HepG2 (cell line): ENCODE results near the gene ITGA7. TPM values are rescaled to one million over a fixed set of nuclear protein-coding genes. Genes with fewer than 3 reads are reported as not detected.
A peak's percentile ranks its signal among the peaks of the same experiment; 100 is the strongest.

Source experiments
- ARID2 ChIP-seq: sonication (generic); formaldehyde crosslinking; IDR thresholded peaks from 2 replicates; pipeline ENCODE4 v1.8.1; 2022; ENCODE audit warnings: mild to moderate bottlenecking, missing genetic modification reagents, borderline replicate concordance
- CBX5 ChIP-seq: sonication (generic); formaldehyde crosslinking; IDR thresholded peaks from 2 replicates; pipeline ENCODE4 v1.4.0; 2020; ENCODE audit warnings: missing genetic modification reagents, borderline replicate concordance
- EEA1 ChIP-seq: sonication (generic); formaldehyde crosslinking; IDR thresholded peaks from 2 replicates; pipeline ENCODE4 v1.5.1; 2020; ENCODE audit warnings: mild to moderate bottlenecking, missing genetic modification reagents, borderline replicate concordance
- ELF3 ChIP-seq: IDR thresholded peaks from 2 replicates; pipeline ENCODE4 v1.6.1; 2016; ENCODE audit warnings: missing genetic modification reagents, missing compliant biosample characterization
- HES4 ChIP-seq: sonication (generic); formaldehyde crosslinking; IDR thresholded peaks from 2 replicates; pipeline ENCODE4 v1.9.0; 2021; ENCODE audit warnings: mild to moderate bottlenecking, missing genetic modification reagents, borderline replicate concordance
- HIVEP1 ChIP-seq: sonication (generic); formaldehyde crosslinking; IDR thresholded peaks from 2 replicates; pipeline ENCODE4 v1.4.0; 2020; ENCODE audit warnings: mild to moderate bottlenecking, missing genetic modification reagents
- NFKBIZ ChIP-seq: IDR thresholded peaks from 2 replicates; pipeline ENCODE4 v1.6.1; 2018; ENCODE audit warnings: missing genetic modification reagents, missing compliant biosample characterization
- PHF21A ChIP-seq: sonication (generic); formaldehyde crosslinking; IDR thresholded peaks from 2 replicates; pipeline ENCODE4 v1.5.0; 2020; ENCODE audit warnings: mild to moderate bottlenecking, missing genetic modification reagents
- SKI ChIP-seq: fragments of 450-650 bp; IDR thresholded peaks from one replicate; pipeline ENCODE4 v1.6.1; 2018; ENCODE audit warnings: mild to moderate bottlenecking; ENCODE audit not compliant: partially characterized antibody
- TEAD3 ChIP-seq: optimal IDR thresholded peaks from 2 replicates; pipeline ENCODE3; 2016; ENCODE audit warnings: borderline replicate concordance
- ZC3H4 ChIP-seq: sonication (generic); formaldehyde crosslinking; IDR thresholded peaks from 2 replicates; pipeline ENCODE4 v1.4.0; 2020; ENCODE audit warnings: missing genetic modification reagents, borderline replicate concordance
- ZNF496 ChIP-seq: sonication (generic); formaldehyde crosslinking; IDR thresholded peaks from 2 replicates; pipeline ENCODE4 v1.8.1; 2023; ENCODE audit warnings: mild to moderate bottlenecking, moderate library complexity, missing genetic modification reagents; ENCODE audit not compliant: insufficient replicate concordance
- ZNF709 ChIP-seq: sonication (generic); formaldehyde crosslinking; IDR thresholded peaks from 2 replicates; pipeline ENCODE4 v1.5.0; 2020; ENCODE audit warnings: mild to moderate bottlenecking, missing genetic modification reagents
- ZSCAN21 ChIP-seq: sonication (generic); formaldehyde crosslinking; IDR thresholded peaks from 2 replicates; pipeline ENCODE4 v1.8.0; 2022; ENCODE audit warnings: mild to moderate bottlenecking, missing genetic modification reagents, moderate library complexity, borderline replicate concordance
- polyA plus RNA-seq, 8 experiments: library from polyadenylated mRNA; depleted of rRNA in 3 of 8; stranded (reverse) in 7 of 8; unstranded in 1 of 8; fragments of >200 nt; fragmentation: Illumina TruSeq in 4 of 8; extraction: Trizol in 4 of 8; gene quantifications; 2 replicates each; pipeline versions ENCODE4 v1.2.1 to v1.2.3, GENCODE V29; 2011 to 2016; ENCODE audit warnings: low read depth in 4 of 8, missing spikeins in 1 of 8, mixed read lengths in 1 of 8; ENCODE audit not compliant: insufficient read depth in 1 of 8
- total RNA-seq, 5 experiments: library from RNA; depleted of rRNA; stranded (reverse); fragments of >200 nt; fragmentation: Illumina TruSeq; extraction: Trizol; gene quantifications; 2 replicates each; pipeline ENCODE4 v1.2.3, GENCODE V29; 2016; ENCODE audit warnings: low read depth in 1 of 5
- TF ChIP-seq, protein P1 (sequence below): IDR thresholded peaks from 2 replicates; pipeline ENCODE4 v1.6.1; 2012; ENCODE audit warnings: low read length, improper control_type of control experiment
- TF ChIP-seq, protein P2 (sequence below): sonication (generic); formaldehyde crosslinking; IDR thresholded peaks from 2 replicates; pipeline ENCODE4 v1.5.1; 2020; ENCODE audit warnings: mild to moderate bottlenecking, missing genetic modification reagents, moderate library complexity
- TF ChIP-seq, protein P3 (sequence below): sonication (generic); formaldehyde crosslinking; IDR thresholded peaks from 2 replicates; pipeline ENCODE4 v1.4.0; 2020; ENCODE audit warnings: missing genetic modification reagents, borderline replicate concordance

The ITGA7 gene
- total and polyA plus RNA-seq, 2 of the 13 experiments (the other 11 are each of a cell fraction or from before 2014, with no cell fraction given): 0.65 to 0.75 TPM

DNA sequence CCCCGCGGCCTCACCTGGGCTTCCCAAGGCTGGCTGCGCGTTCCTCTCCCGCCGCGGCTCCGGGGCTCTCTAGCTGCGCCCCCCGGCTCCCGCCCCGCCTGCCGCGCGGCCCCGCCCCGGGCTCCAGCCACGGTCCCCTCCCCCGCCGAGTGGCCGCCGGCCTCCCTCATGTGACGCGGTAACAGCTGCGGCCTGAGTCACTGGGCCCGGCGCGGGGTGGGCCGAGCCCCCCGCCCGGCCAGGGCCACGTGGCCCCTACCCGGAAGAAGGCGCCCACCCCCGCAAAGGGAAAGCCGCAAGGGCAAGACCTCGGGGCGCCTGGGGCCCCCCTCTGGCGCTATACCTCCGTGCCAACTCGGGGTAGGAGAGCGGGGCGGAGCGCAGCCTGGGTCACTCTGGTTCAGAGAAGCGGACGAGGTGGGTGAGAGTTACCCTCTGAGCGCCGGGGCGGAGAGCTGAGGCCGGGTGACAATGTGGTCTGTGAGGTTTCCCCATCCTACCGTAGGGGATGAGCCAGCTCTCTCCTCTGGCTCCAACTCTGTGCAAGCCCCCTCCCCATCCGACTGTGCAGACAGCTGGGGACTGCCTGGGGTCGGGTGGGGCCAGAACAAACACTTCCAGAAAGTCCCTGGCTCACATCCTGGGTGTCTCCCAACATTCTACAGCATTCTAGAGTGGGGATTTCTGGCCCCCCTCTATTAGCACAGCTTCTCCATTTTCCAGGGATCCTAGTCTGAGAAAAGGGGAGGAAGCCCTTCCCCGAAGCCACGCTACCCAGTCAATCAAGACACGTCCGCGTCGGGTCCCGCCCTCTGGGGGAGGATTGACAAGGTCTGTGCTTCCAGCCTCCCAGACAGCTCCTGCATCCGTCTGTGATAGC lies 21.5 kb upstream of the ITGA7 start, which contains the start of gene CD63 (continued):
- TF ChIP-seq, protein P1, sequence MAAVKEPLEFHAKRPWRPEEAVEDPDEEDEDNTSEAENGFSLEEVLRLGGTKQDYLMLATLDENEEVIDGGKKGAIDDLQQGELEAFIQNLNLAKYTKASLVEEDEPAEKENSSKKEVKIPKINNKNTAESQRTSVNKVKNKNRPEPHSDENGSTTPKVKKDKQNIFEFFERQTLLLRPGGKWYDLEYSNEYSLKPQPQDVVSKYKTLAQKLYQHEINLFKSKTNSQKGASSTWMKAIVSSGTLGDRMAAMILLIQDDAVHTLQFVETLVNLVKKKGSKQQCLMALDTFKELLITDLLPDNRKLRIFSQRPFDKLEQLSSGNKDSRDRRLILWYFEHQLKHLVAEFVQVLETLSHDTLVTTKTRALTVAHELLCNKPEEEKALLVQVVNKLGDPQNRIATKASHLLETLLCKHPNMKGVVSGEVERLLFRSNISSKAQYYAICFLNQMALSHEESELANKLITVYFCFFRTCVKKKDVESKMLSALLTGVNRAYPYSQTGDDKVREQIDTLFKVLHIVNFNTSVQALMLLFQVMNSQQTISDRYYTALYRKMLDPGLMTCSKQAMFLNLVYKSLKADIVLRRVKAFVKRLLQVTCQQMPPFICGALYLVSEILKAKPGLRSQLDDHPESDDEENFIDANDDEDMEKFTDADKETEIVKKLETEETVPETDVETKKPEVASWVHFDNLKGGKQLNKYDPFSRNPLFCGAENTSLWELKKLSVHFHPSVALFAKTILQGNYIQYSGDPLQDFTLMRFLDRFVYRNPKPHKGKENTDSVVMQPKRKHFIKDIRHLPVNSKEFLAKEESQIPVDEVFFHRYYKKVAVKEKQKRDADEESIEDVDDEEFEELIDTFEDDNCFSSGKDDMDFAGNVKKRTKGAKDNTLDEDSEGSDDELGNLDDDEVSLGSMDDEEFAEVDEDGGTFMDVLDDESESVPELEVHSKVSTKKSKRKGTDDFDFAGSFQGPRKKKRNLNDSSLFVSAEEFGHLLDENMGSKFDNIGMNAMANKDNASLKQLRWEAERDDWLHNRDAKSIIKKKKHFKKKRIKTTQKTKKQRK: no peak
- TF ChIP-seq CBX5 (CRISPR knock-in tag): no peak
- no peak for TF ChIP-seq HES4 (CRISPR knock-in tag)
- TF ChIP-seq ELF3 (CRISPR knock-in tag): peak; percentile 57; the same call in 1 of the 2 replicates
- TF ChIP-seq ZSCAN21 (CRISPR knock-in tag): peak; percentile 43; the same call in 1 of the 2 replicates
- TF ChIP-seq, protein P2, sequence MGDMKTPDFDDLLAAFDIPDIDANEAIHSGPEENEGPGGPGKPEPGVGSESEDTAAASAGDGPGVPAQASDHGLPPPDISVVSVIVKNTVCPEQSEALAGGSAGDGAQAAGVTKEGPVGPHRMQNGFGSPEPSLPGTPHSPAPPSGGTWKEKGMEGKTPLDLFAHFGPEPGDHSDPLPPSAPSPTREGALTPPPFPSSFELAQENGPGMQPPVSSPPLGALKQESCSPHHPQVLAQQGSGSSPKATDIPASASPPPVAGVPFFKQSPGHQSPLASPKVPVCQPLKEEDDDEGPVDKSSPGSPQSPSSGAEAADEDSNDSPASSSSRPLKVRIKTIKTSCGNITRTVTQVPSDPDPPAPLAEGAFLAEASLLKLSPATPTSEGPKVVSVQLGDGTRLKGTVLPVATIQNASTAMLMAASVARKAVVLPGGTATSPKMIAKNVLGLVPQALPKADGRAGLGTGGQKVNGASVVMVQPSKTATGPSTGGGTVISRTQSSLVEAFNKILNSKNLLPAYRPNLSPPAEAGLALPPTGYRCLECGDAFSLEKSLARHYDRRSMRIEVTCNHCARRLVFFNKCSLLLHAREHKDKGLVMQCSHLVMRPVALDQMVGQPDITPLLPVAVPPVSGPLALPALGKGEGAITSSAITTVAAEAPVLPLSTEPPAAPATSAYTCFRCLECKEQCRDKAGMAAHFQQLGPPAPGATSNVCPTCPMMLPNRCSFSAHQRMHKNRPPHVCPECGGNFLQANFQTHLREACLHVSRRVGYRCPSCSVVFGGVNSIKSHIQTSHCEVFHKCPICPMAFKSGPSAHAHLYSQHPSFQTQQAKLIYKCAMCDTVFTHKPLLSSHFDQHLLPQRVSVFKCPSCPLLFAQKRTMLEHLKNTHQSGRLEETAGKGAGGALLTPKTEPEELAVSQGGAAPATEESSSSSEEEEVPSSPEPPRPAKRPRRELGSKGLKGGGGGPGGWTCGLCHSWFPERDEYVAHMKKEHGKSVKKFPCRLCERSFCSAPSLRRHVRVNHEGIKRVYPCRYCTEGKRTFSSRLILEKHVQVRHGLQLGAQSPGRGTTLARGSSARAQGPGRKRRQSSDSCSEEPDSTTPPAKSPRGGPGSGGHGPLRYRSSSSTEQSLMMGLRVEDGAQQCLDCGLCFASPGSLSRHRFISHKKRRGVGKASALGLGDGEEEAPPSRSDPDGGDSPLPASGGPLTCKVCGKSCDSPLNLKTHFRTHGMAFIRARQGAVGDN (CRISPR knock-in tag): peak; percentile 83
- TF ChIP-seq PHF21A (CRISPR knock-in tag): no peak
- TF ChIP-seq, protein P3, sequence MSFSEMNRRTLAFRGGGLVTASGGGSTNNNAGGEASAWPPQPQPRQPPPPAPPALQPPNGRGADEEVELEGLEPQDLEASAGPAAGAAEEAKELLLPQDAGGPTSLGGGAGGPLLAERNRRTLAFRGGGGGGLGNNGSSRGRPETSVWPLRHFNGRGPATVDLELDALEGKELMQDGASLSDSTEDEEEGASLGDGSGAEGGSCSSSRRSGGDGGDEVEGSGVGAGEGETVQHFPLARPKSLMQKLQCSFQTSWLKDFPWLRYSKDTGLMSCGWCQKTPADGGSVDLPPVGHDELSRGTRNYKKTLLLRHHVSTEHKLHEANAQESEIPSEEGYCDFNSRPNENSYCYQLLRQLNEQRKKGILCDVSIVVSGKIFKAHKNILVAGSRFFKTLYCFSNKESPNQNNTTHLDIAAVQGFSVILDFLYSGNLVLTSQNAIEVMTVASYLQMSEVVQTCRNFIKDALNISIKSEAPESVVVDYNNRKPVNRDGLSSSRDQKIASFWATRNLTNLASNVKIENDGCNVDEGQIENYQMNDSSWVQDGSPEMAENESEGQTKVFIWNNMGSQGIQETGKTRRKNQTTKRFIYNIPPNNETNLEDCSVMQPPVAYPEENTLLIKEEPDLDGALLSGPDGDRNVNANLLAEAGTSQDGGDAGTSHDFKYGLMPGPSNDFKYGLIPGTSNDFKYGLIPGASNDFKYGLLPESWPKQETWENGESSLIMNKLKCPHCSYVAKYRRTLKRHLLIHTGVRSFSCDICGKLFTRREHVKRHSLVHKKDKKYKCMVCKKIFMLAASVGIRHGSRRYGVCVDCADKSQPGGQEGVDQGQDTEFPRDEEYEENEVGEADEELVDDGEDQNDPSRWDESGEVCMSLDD (CRISPR knock-in tag): peak; percentile 86; the same call in 1 of the 2 replicates
- TF ChIP-seq HIVEP1 (CRISPR knock-in tag): peak; percentile 92
- TF ChIP-seq NFKBIZ: no peak
- no peak for TF ChIP-seq ZNF709 (CRISPR knock-in tag)
- TF ChIP-seq TEAD3 (CRISPR knock-in tag): no peak
- no peak for TF ChIP-seq ZNF496 (CRISPR knock-in tag)
- TF ChIP-seq ZC3H4: no peak
- peak; percentile 21 for TF ChIP-seq SKI
- no peak for TF ChIP-seq EEA1 (CRISPR knock-in tag)
- TF ChIP-seq ARID2 (CRISPR knock-in tag): no peak
